Vagina (tissue), 2 donors: ENCODE measurements around the gene ANKRD2. TPM values are rescaled to one million over a fixed set of nuclear protein-coding genes. Genes with fewer than 3 reads are reported as not detected.
A peak's percentile ranks its signal among the peaks of the same experiment; 100 is the strongest.
"Not testable (repeated sequence)": the region's sequence is repeated elsewhere in the genome, so short reads cannot be mapped to it uniquely, and the experiment has no call there.

Experiments
- DNase-seq, 2 donors: peaks; one replicate each; pipeline ENCODE4 v3.0.0-alpha.2; 2017; ENCODE audit errors: extremely low spot score in 2 of 2
- H3K27ac ChIP-seq: fragments of 200-600 bp; sonication (generic); one replicate; pipeline ENCODE4 v1.5.1; 2019
- H3K27me3 ChIP-seq: fragments of 200-600 bp; sonication (generic); one replicate; pipeline ENCODE4 v1.5.1; 2019
- H3K36me3 ChIP-seq, 2 donors: fragments of 200-600 bp; sonication (generic); one replicate each; pipeline ENCODE4 v1.5.1; 2017 to 2019
- H3K4me1 ChIP-seq: fragments of 200-600 bp; sonication (generic); one replicate; pipeline ENCODE4 v1.5.1; 2019
- H3K4me3 ChIP-seq, 2 donors: fragments of 200-600 bp; sonication (generic); 1 replicate in 1 of 2; 2 replicates in 1 of 2; pipeline ENCODE4 v1.5.1; 2016 to 2019
- H3K9me3 ChIP-seq: fragments of 200-600 bp; sonication (generic); one replicate; pipeline ENCODE4 v1.5.1; 2019
- CTCF ChIP-seq, 3 experiments: fragments of 450-650 bp in 2 of 3; fragments of 200-600 bp in 1 of 3; sonication (generic) in 1 of 3; IDR thresholded peaks; one replicate each; pipeline ENCODE4 v1.5.1; 2017 to 2019; ENCODE audit warnings: antibody characterized with exemption in 3 of 3, mild to moderate bottlenecking in 2 of 3, moderate library complexity in 2 of 3
- POLR2A ChIP-seq, 2 donors: fragments of 450-650 bp; IDR thresholded peaks; one replicate each; pipeline ENCODE4 v1.6.1; 2017; ENCODE audit warnings: antibody characterized with exemption in 2 of 2, mild to moderate bottlenecking in 2 of 2, moderate library complexity in 2 of 2
- POLR2AphosphoS5 ChIP-seq, 2 donors: sonication (generic); formaldehyde crosslinking; IDR thresholded peaks; one replicate each; pipeline ENCODE4 v1.9.0; 2017; ENCODE audit warnings: antibody characterized with exemption in 2 of 2, mild to moderate bottlenecking in 2 of 2, low read depth in 1 of 2; ENCODE audit not compliant: insufficient read depth in 1 of 2
- intact Hi-C: fragments of 100-400 bp; cut with DNase I; formaldehyde crosslinking; loops from one replicate; pipeline ENCODE4 v1.15.1; 2023
- total RNA-seq: library from RNA; depleted of rRNA; stranded (reverse); fragments of >200 nt; gene quantifications from one replicate; pipeline ENCODE4 v1.2.3, GENCODE V29; 2016

ANKRD2 gene
- total RNA-seq, result not detected

GRCh38 chr10:97572214-97572989 lies at the start of gene ANKRD2:
TSS of gene ANKRD2 (plus strand) at chr10:97572779. CDS start at chr10:97572789, 10 bp downstream.
- DNase-seq, result no peak
- Histone ChIP-seq H3K27ac (peak within 1 kb of the TSS; percentile 57), H3K4me3 (no peak within 1 kb of the TSS), H3K36me3 (peaks cover 0 to 25% of the 10 kb centered on the region in 2 donors), H3K4me1 (peaks cover 41% of the 10 kb centered on the region), H3K9me3 (no peaks in the 10 kb centered on the region), H3K27me3 (no peaks in the 10 kb centered on the region)
- intact Hi-C loops, result loop anchor here (5.0 kb wide), 1 partner anchor 40 kb away; no protein-coding TSS in a partner anchor
- TF ChIP-seq POLR2A (IDR thresholded peaks at IDR 0.05) (no peak), CTCF (IDR thresholded peaks at IDR 0.05) (peak; percentile 36 to 84 (median 79)), POLR2AphosphoS5 (IDR thresholded peaks at IDR 0.05; ENCODE audit: insufficient read depth in 1 of 2, low read depth in 1 of 2) (peak in 1 of 2 donors; percentile 34)

GRCh38 chr10:97522937-97523336 lies 49.6 kb upstream of the ANKRD2 start:
- H3K27me3 ChIP-seq, result no peaks in the 10 kb centered on the region
- H3K9me3 ChIP-seq, result no peaks in the 10 kb centered on the region
- H3K4me3 ChIP-seq, result no peak overlapping the region
- no peak overlapping the region for H3K27ac ChIP-seq
- H3K4me1 ChIP-seq, result peaks cover 42% of the 10 kb centered on the region
- TF ChIP-seq POLR2A (IDR thresholded peaks at IDR 0.05) (no peak), CTCF (IDR thresholded peaks at IDR 0.05) (no peak), POLR2AphosphoS5 (IDR thresholded peaks at IDR 0.05; ENCODE audit: insufficient read depth in 1 of 2, low read depth in 1 of 2) (no peak)
- intact Hi-C loops, result no loop called here
- no peak for DNase-seq
- no peaks in the 10 kb centered on the region for H3K36me3 ChIP-seq

GRCh38 chr10:97525086-97525485 lies 47.5 kb upstream of the ANKRD2 start:
- intact Hi-C loops, result no loop called here
- Histone ChIP-seq H3K27me3 (no peaks in the 10 kb centered on the region), H3K4me1 (peaks cover 26% of the 10 kb centered on the region), H3K36me3 (no peaks in the 10 kb centered on the region), H3K4me3 (no peak overlapping the region), H3K27ac (no peak overlapping the region), H3K9me3 (no peaks in the 10 kb centered on the region)
- TF ChIP-seq POLR2AphosphoS5 (IDR thresholded peaks at IDR 0.05; ENCODE audit: insufficient read depth in 1 of 2, low read depth in 1 of 2), result no peak
- no peak for TF ChIP-seq CTCF (IDR thresholded peaks at IDR 0.05)
- no peak for TF ChIP-seq POLR2A (IDR thresholded peaks at IDR 0.05)
- DNase-seq, result no peak

GRCh38 chr10:97525683-97526110 lies 46.9 kb upstream of the ANKRD2 start:
- Histone ChIP-seq H3K36me3 (no peaks in the 10 kb centered on the region), H3K27ac (no peak overlapping the region), H3K9me3 (no peaks in the 10 kb centered on the region), H3K27me3 (no peaks in the 10 kb centered on the region), H3K4me1 (peaks cover 26% of the 10 kb centered on the region), H3K4me3 (no peak overlapping the region)
- TF ChIP-seq POLR2AphosphoS5 (IDR thresholded peaks at IDR 0.05; ENCODE audit: insufficient read depth in 1 of 2, low read depth in 1 of 2) (no peak), CTCF (IDR thresholded peaks at IDR 0.05) (no peak)
- DNase-seq, result no peak
- intact Hi-C loops, result no loop called here

- intact Hi-C loops, H3K4me3 ChIP-seq, DNase-seq, H3K27me3 ChIP-seq, H3K36me3 ChIP-seq, H3K27ac ChIP-seq, H3K9me3 ChIP-seq: not testable (repeated sequence)
- peaks cover 24% of the 10 kb centered on the region for H3K4me1 ChIP-seq
Observed at GRCh38 chr10:97528876-97529275, 43.7 kb upstream of the ANKRD2 start.
